LNCaP clone FGC (cell line): ENCODE data around the gene GATD1.

Source experiments
- DNase-seq: peaks from one replicate; pipeline ENCODE4 v3.0.0-alpha.2; 2011; ENCODE audit warnings: low read depth
- H3K4me3 ChIP-seq: 2 replicates; pipeline ENCODE4 v1.5.1; 2011; ENCODE audit warnings: mild to moderate bottlenecking, low read depth, low read length, control low read depth
- CTCF ChIP-seq: IDR thresholded peaks from 2 replicates; pipeline ENCODE4 v1.5.1; 2012; ENCODE audit warnings: mild to moderate bottlenecking; ENCODE audit not compliant: control insufficient read depth, insufficient read depth; ENCODE audit errors: extremely low read depth

GATD1 gene

GRCh38 chr11:720017-720641, 57.2 kb downstream of the GATD1 start:
- no peak for DNase-seq
- no peak for TF ChIP-seq CTCF
- H3K4me3 ChIP-seq = no peak overlapping the region

DNA sequence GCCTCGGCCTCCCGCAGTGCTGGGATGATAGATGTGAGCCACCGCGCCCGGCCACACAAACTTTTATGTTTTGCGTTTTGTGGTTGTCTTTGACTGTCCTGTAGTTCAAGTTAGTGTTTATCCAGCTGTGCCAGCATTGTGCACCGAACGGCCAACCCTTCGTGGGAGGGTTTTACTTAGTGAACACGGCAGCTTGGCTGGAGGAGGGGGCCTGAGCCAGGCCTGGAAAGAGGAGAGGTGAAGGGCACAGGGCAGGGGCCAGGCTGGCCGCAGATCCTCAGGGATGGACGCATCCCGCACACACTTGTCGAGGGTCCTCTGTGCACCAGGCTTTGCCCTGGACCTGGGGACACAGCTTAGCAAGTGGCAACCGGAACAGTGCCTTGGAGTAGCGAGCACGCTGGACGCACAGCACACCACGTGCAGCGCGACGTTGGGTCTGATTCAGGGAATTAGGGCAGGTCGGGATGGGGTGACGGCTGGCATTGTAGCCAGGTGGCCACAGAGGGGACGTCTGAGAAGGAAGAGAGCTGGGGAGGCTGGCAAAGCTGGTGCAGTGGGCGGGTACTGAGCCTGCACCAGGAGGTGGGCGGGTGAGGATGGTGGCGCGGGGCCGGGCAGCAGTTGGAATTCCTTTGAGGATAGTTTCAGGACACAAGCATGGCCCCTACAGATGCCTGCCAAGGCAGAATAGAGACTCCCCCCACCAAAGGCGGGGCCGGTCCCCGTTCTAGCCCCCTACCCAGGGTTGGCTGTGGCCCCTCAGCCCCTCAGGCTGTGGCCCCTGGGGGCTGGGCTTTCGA, 57.9 kb downstream of the GATD1 start:
- DNase-seq = no peak
- no peak for TF ChIP-seq CTCF
- no peak overlapping the region for H3K4me3 ChIP-seq
